SK-N-SH (cell line): ENCODE results near the gene SAT1. TPM values are rescaled to one million over a fixed set of nuclear protein-coding genes. Genes with fewer than 3 reads are reported as not detected.

ENCODE experiments used
- CTCF ChIA-PET: fragments of 300-600, 350-600 bp; formaldehyde crosslinking; extraction: SDS; loops from one replicate; lab custom pipeline; 2021; lab: Yijun Ruan, JAX
- POLR2A ChIA-PET: fragments of 350-600 bp; sonication (Branson Sonifier 250); formaldehyde crosslinking; extraction: SDS; loops from one replicate; lab custom pipeline; 2020; ENCODE audit warnings: antibody characterized with exemption, inconsistent platforms; lab: Yijun Ruan, JAX
- DNase-seq: peaks from one replicate; pipeline ENCODE4 v3.0.0; 2012
- H2AFZ ChIP-seq: fragments of 200-600 bp; sonication (generic); 2 replicates; pipeline ENCODE4 v1.8.1; 2016; ENCODE audit warnings: antibody characterized with exemption, mild to moderate bottlenecking, low read depth
- H3F3A ChIP-seq: fragments of 200-600 bp; sonication (generic); replicated peaks from 2 replicates; pipeline ENCODE3; 2016; ENCODE audit warnings: antibody characterized with exemption, mild to moderate bottlenecking; ENCODE audit not compliant: insufficient read depth
- H3K27ac ChIP-seq, 2 experiments: fragments of 200-500 bp in 1 of 2; fragments of 200-600 bp in 1 of 2; sonication (Bioruptor generic) in 1 of 2; sonication (generic), shearing (Covaris generic) in 1 of 2; 2 replicates each; pipeline versions ENCODE4 v1.5.1 to v1.6.1; 2014 to 2016; ENCODE audit warnings: low read depth in 2 of 2, inconsistent platforms in 1 of 2, low read length in 1 of 2, mild to moderate bottlenecking in 1 of 2, mixed read lengths in 1 of 2
- H3K27me3 ChIP-seq: fragments of 200-600 bp; sonication (generic), shearing (Covaris generic); 2 replicates; pipeline ENCODE4 v1.6.1; 2016; ENCODE audit warnings: mixed run types; ENCODE audit not compliant: insufficient read depth
- H3K36me3 ChIP-seq, 2 experiments: fragments of 200-500 bp in 1 of 2; fragments of 200-600 bp in 1 of 2; sonication (Bioruptor generic) in 1 of 2; sonication (generic) in 1 of 2; replicated peaks in 1 of 2; 2 replicates each; pipeline versions ENCODE3 to v1.5.1; 2014 to 2016; ENCODE audit warnings: low read length in 1 of 2, mild to moderate bottlenecking in 1 of 2; ENCODE audit not compliant: insufficient read depth in 2 of 2, control insufficient read depth in 1 of 2
- H3K4me1 ChIP-seq, 2 experiments: fragments of 200-500 bp in 1 of 2; fragments of 200-600 bp in 1 of 2; sonication (Bioruptor generic) in 1 of 2; sonication (generic), shearing (Covaris generic) in 1 of 2; 2 replicates each; pipeline versions ENCODE4 v1.5.1 to v1.6.1; 2014 to 2016; ENCODE audit warnings: low read depth in 1 of 2, low read length in 1 of 2, mixed run types in 1 of 2; ENCODE audit not compliant: insufficient read depth in 2 of 2, control insufficient read depth in 1 of 2
- H3K4me2 ChIP-seq: fragments of 200-600 bp; sonication (generic), shearing (Covaris generic); 2 replicates; pipeline ENCODE4 v1.6.1; 2017; ENCODE audit warnings: mixed run types
- H3K4me3 ChIP-seq, 2 experiments: fragments of 200-500 bp in 1 of 2; fragments of 200-600 bp in 1 of 2; sonication (Bioruptor generic) in 1 of 2; sonication (generic), shearing (Covaris generic) in 1 of 2; 2 replicates each; pipeline versions ENCODE4 v1.5.1 to v1.8.1; 2014 to 2016; ENCODE audit warnings: low read depth in 2 of 2, inconsistent platforms in 1 of 2, low read length in 1 of 2, mild to moderate bottlenecking in 1 of 2, mixed read lengths in 1 of 2, moderate library complexity in 1 of 2
- H3K79me2 ChIP-seq: fragments of 200-600 bp; sonication (generic); 2 replicates; pipeline ENCODE4 v1.8.1; 2017; ENCODE audit warnings: mild to moderate bottlenecking; ENCODE audit not compliant: insufficient read depth
- H3K9ac ChIP-seq: fragments of 200-600 bp; sonication (generic); 2 replicates; pipeline ENCODE4 v1.6.1; 2017; ENCODE audit warnings: mixed run types
- H3K9me2 ChIP-seq: fragments of 200-600 bp; sonication (generic); 2 replicates; pipeline ENCODE4 v1.6.1; 2017; ENCODE audit warnings: mixed run types
- H3K9me3 ChIP-seq: fragments of 200-600 bp; sonication (generic); 2 replicates; pipeline ENCODE4 v1.6.1; 2017; ENCODE audit warnings: mixed run types, mild to moderate bottlenecking, moderate library complexity
- H4K20me1 ChIP-seq: fragments of 200-600 bp; sonication (generic); 2 replicates; pipeline ENCODE4 v1.6.1; 2017; ENCODE audit warnings: mild to moderate bottlenecking, mixed run types; ENCODE audit not compliant: insufficient read depth
- CHD2 ChIP-seq: fragments of 150-350 bp; IDR thresholded peaks from 2 replicates; pipeline ENCODE4 v1.6.1; 2018; ENCODE audit warnings: low read length; ENCODE audit not compliant: partially characterized antibody
- CTCF ChIP-seq: fragments of 200-600 bp; sonication (generic); IDR thresholded peaks from 2 replicates; pipeline ENCODE4 v1.6.1; 2017; ENCODE audit warnings: antibody characterized with exemption, mild to moderate bottlenecking, moderate library complexity
- ELF1 ChIP-seq: IDR thresholded peaks from 2 replicates; pipeline ENCODE4 v1.4.0; 2012
- EP300 ChIP-seq, 2 experiments: IDR thresholded peaks; 2 replicates each; pipeline versions ENCODE4 v1.4.0 to v1.6.1; 2012; ENCODE audit warnings: borderline replicate concordance in 1 of 2, low read depth in 1 of 2, low read length in 1 of 2
- FOXM1 ChIP-seq: IDR thresholded peaks from 2 replicates; pipeline ENCODE4 v1.4.0; 2012; ENCODE audit warnings: low read depth, mild to moderate bottlenecking
- GABPA ChIP-seq: IDR thresholded peaks from 2 replicates; pipeline ENCODE4 v1.4.0; 2012; ENCODE audit warnings: low read depth, mild to moderate bottlenecking
- JUND ChIP-seq: IDR thresholded peaks from 2 replicates; pipeline ENCODE4 v1.4.0; 2012
- MXI1 ChIP-seq: IDR thresholded peaks from 2 replicates; pipeline ENCODE4 v1.6.1; 2012; ENCODE audit warnings: mild to moderate bottlenecking, low read depth, low read length, improper control_type of control experiment
- NRF1 ChIP-seq: IDR thresholded peaks from 2 replicates; pipeline ENCODE4 v1.6.1; 2012; ENCODE audit warnings: low read depth, mild to moderate bottlenecking, low read length
- POLR2AphosphoS5 ChIP-seq: IDR thresholded peaks from 2 replicates; pipeline ENCODE4 v1.6.1; 2012; ENCODE audit warnings: low read depth, low read length
- RCOR1 ChIP-seq: fragments of 150-350 bp; IDR thresholded peaks from 2 replicates; pipeline ENCODE4 v1.6.1; 2017; ENCODE audit warnings: antibody characterized with exemption, low read length
- REST ChIP-seq: IDR thresholded peaks from 2 replicates; pipeline ENCODE4 v1.6.1; 2012; ENCODE audit warnings: mild to moderate bottlenecking, low read depth, low read length, moderate library complexity
- RFX5 ChIP-seq: IDR thresholded peaks from 2 replicates; pipeline ENCODE4 v1.6.1; 2012; ENCODE audit warnings: mild to moderate bottlenecking, improper control_type of control experiment, low read length
- RXRA ChIP-seq: IDR thresholded peaks from 2 replicates; pipeline ENCODE4 v1.4.0; 2012; ENCODE audit warnings: low read depth, mild to moderate bottlenecking, borderline replicate concordance
- SMC3 ChIP-seq: IDR thresholded peaks from 2 replicates; pipeline ENCODE4 v1.6.1; 2012; ENCODE audit warnings: low read depth, low read length, improper control_type of control experiment
- TAF1 ChIP-seq: IDR thresholded peaks from 2 replicates; pipeline ENCODE4 v1.6.1; 2012; ENCODE audit warnings: low read depth, mild to moderate bottlenecking, low read length, moderate library complexity, borderline replicate concordance
- TCF12 ChIP-seq: IDR thresholded peaks from 2 replicates; pipeline ENCODE4 v1.4.0; 2012
- WGBS: methylation state at CpG from one replicate; pipeline ENCODE4 v1.1.6; 2017; ENCODE audit warnings: low lambda C conversion rate; 5-methylcytosine and 5-hydroxymethylcytosine counted together
- polyA plus RNA-seq, 3 experiments: library from polyadenylated mRNA; depleted of rRNA; stranded (reverse); fragments of >200 nt; gene quantifications; 2 replicates each; pipeline ENCODE4 v1.2.3, GENCODE V29; 2012
- TF ChIP-seq, protein P1 (sequence below): fragments of 150-350 bp; IDR thresholded peaks from 2 replicates; pipeline ENCODE4 v1.6.1; 2016; ENCODE audit warnings: mild to moderate bottlenecking, low read depth, low read length

SAT1 gene
- polyA plus RNA-seq, 1 of the 3 experiments (the other 2 are of a cell fraction): 131 TPM

DNA sequence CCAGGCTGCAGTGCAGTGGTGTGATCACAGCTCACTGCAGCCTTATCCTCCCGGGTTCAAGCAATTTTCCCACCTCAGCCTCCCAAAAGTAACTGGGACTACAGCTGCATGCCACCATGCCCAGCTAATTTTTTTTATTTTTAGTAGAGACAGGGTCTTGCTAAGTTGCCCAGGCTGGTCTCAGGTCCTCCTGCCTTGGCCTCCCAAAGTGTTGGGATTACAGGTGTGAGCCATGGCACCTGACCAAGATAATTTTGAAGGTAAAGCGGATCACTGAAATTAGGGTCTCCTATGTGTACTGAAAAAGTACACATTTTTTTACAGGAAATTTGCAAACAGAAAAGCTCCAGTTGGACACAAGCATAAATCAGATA, 4.8 kb downstream of the SAT1 start:
- peaks cover 0 to 10% of the 10 kb centered on the region in 2 experiments for H3K36me3 ChIP-seq
- no peaks in the 10 kb centered on the region for H3K9me2 ChIP-seq
- CTCF ChIA-PET: interaction anchor here (0.9 kb wide), 1 partner anchor 114 kb away, joined by 3 read pairs; no protein-coding TSS in a partner anchor
- no peaks in the 10 kb centered on the region for H3K9me3 ChIP-seq
- no peaks in the 10 kb centered on the region; the same call in 1 of the 2 replicates for H3K27me3 ChIP-seq
- H3F3A ChIP-seq: peaks cover 8% of the 10 kb centered on the region
- TF ChIP-seq GABPA: no peak
- no peak for TF ChIP-seq CHD2
- TF ChIP-seq, protein P1, sequence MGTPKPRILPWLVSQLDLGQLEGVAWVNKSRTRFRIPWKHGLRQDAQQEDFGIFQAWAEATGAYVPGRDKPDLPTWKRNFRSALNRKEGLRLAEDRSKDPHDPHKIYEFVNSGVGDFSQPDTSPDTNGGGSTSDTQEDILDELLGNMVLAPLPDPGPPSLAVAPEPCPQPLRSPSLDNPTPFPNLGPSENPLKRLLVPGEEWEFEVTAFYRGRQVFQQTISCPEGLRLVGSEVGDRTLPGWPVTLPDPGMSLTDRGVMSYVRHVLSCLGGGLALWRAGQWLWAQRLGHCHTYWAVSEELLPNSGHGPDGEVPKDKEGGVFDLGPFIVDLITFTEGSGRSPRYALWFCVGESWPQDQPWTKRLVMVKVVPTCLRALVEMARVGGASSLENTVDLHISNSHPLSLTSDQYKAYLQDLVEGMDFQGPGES: no peak
- no peak for TF ChIP-seq ELF1
- TF ChIP-seq SMC3: no peak
- no peak for TF ChIP-seq JUND
- no peak for TF ChIP-seq RXRA
- no peak for TF ChIP-seq EP300 (IDR thresholded peaks at IDR 0.05; ENCODE audit: borderline replicate concordance in 1 of 2, low read depth in 1 of 2, low read length in 1 of 2)
- TF ChIP-seq NRF1: no peak
- TF ChIP-seq FOXM1: no peak
- no peak for TF ChIP-seq POLR2AphosphoS5
- no peak for TF ChIP-seq REST
- TF ChIP-seq RCOR1: no peak
- no peak overlapping the region for H3K9ac ChIP-seq
- 0 out of 2 replicates have a peak, but pooled peaks cover 5% of the 10 kb centered on the region for H4K20me1 ChIP-seq
- H3K27ac ChIP-seq: no peak overlapping the region; a peak in 1 of 4 replicates
- POLR2A ChIA-PET: interaction anchor here (0.7 kb wide), 1 partner anchor 45 kb away, joined by 3 read pairs; no protein-coding TSS in a partner anchor
- no peak overlapping the region for H2AFZ ChIP-seq
- no peak overlapping the region for H3K4me2 ChIP-seq
- no peaks in the 10 kb centered on the region; a peak in 1 of 4 replicates for H3K4me1 ChIP-seq
- no peak overlapping the region for H3K4me3 ChIP-seq
- DNase-seq: no peak
- H3K79me2 ChIP-seq: peaks cover 11% of the 10 kb centered on the region
- 66% methylated on average over 2 of the region's 2 CpGs for WGBS

- ChIA-PET CTCF (interaction anchor here (1.0 kb wide), 1 partner anchor 113 kb away, joined by 6 read pairs; no protein-coding TSS in a partner anchor), POLR2A (no interaction called here)
- Histone ChIP-seq H3K36me3 (peaks cover 0 to 10% of the 10 kb centered on the region in 2 experiments), H3F3A (peaks cover 8% of the 10 kb centered on the region), H4K20me1 (0 out of 2 replicates have a peak, but pooled peaks cover 5% of the 10 kb centered on the region), H3K27me3 (no peaks in the 10 kb centered on the region; the same call in 1 of the 2 replicates), H3K4me1 (no peaks in the 10 kb centered on the region; a peak in 1 of 4 replicates), H3K4me2 (no peak overlapping the region), H2AFZ (no peak overlapping the region), H3K9ac (no peak overlapping the region), H3K27ac (no peak overlapping the region), H3K9me2 (no peaks in the 10 kb centered on the region), H3K9me3 (no peaks in the 10 kb centered on the region), H3K79me2 (peaks cover 11% of the 10 kb centered on the region), H3K4me3 (no peak overlapping the region)
- DNase-seq: no peak
- TF ChIP-seq TCF12 (no peak), RFX5 (no peak), NRF1 (no peak), TAF1 (no peak), POLR2AphosphoS5 (no peak), SMC3 (no peak), MXI1 (no peak), REST (no peak), CTCF (no peak)
Measured at GRCh38 chrX:23788521-23788920, 5.5 kb downstream of the SAT1 start.
